HG03460 (cell line): ENCODE data around the gene LBHD1.
"Not testable (repeated sequence)": the region's sequence is repeated elsewhere in the genome, so short reads cannot be mapped to it uniquely, and the experiment has no call there.

Experiments
- ATAC-seq: cut with Tn5 transposase; IDR thresholded peaks from one replicate; pipeline ENCODE4 v1.9.1; 2021; ENCODE audit not compliant: unreplicated experiment

LBHD1 gene

GRCh38 chr11:62671608-62672389 is at the start of gene LBHD1, which contains the start of gene UQCC3:
Gene LBHD1, minus strand, starts transcription at chr11:62672267. Its CDS starts 2,236 bp downstream, at chr11:62670031.
Gene UQCC3, plus strand, starts transcription at chr11:62671673. Its CDS starts 73 bp downstream, at chr11:62671746.
- peak; percentile 67 for ATAC-seq

DNA sequence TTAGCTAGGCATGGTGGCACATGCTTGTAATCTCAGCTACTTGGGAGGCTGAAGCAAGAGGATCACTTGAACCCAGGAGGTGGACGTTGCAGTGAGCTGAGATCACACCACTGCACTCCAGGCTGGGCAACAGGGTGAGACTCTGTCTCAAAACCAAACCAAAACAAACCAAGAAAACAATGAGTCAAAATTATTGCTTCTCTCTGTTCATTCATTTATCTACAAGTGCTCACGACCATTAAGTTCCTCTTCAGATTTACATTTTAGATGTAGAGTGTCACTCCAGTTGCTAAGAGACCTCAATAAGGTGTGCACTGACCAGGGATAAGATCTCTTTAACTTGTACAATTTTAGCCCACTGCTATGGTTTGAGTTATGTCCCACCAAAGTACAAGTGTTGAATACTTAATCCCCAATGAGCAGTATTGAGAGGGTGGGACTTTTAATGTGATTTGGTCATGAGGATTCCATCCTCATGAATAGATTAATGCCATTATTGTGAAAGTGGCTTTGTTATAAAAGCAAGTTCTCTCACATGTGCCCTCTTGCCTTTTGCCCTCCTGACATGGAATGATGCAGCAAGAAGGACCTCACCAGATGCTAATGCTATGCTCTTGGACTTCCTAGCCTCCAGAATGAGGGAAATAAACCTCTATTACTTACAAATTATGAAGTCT is 47.4 kb upstream of the LBHD1 start:
- no peak for ATAC-seq

DNA sequence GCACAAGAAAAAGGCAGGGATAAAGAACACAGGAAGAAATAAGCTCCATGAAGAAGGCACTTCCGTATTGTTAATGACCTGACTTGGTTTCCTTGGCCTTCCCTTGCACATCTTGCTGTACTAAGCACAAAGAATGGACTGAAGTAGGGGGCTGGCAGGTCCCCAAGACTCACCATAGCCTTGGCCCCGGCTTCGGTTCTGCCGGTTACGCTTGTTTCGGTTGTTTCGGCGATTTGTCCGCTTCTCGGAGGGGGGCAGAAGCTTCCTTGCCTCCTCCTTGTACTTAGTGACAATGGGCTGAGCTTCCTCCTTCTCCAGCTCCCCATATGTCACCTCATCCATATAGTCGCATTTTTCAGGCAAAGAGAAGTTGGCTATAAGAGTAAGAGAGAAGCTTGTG is 44.7 kb upstream of the LBHD1 start:
- no peak for ATAC-seq

GRCh38 chr11:62716206-62716605 is 44.1 kb upstream of the LBHD1 start:
- no peak for ATAC-seq

DNA sequence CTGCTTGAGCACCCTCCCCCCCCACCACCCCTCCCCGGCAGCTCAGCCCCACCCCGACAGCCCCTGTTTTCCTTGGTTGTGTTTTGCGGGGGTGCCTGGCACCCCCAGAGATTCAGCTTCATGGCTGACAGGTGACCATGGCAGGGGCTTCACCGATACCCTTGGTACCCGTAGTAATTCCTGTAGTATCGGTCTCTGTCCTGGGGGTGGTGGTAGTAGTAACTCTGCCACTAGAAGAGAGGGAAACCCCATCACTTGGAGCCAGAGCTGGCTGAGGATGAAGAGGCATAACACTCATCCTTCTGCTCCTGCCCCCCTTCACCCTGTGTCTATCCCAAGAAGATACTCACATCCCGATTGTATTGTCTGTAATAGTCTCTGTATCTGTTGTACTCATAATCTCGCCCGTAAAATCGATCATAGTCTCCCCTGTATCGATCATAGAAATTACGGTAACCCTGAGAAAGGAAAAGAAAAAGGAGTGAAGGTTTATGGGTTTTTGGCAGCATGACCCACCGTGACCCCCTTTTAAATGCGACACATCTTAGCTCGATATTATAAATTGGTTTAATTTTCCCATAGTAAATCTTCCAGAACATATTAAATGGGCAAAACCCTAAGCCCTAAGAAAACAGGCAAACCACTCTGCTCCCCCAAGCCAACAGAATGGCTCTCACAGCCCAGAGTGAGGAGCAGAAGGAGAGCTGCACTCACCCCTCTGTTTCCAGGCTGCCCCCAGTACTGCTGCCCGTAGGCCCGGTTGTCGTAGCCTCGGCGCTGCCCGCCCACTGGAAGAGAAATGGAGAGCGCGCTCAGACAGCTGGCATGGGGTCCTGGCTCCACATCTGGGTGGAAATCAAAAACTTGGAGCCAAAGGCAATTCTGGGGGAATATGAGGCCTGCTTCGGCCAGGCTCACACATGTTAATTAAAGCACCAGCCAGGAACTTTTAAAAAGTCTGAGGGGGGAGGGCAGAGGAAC is 43.4 kb upstream of the LBHD1 start:
- ATAC-seq = no peak

DNA sequence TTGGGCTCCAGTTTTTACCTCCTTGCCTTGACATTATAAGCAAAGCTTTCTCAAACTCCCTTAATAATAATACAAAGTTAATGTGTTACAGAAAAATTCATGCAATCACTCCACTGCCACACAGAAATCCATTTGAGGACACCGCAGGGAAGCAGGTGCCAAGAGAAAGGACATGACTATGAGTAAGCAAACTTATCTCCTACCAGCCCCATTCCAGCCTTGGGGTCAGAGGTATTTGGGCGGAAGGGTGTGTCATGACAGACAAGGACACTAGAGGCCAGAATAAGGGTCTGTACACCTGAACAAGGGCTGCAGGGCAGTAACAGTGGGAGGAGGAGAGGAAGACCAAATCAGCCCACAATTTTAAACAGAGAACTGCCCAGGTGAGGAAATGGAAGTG is 41.3 kb upstream of the LBHD1 start:
- ATAC-seq = no peak

GRCh38 chr11:62712861-62713260 is 40.8 kb upstream of the LBHD1 start:
- ATAC-seq = no peak

- no peak for ATAC-seq
Observed at GRCh38 chr11:62712276-62712812, 40.3 kb upstream of the LBHD1 start.

- ATAC-seq = no peak
Observed at GRCh38 chr11:62710001-62710345, 37.9 kb upstream of the LBHD1 start.

DNA sequence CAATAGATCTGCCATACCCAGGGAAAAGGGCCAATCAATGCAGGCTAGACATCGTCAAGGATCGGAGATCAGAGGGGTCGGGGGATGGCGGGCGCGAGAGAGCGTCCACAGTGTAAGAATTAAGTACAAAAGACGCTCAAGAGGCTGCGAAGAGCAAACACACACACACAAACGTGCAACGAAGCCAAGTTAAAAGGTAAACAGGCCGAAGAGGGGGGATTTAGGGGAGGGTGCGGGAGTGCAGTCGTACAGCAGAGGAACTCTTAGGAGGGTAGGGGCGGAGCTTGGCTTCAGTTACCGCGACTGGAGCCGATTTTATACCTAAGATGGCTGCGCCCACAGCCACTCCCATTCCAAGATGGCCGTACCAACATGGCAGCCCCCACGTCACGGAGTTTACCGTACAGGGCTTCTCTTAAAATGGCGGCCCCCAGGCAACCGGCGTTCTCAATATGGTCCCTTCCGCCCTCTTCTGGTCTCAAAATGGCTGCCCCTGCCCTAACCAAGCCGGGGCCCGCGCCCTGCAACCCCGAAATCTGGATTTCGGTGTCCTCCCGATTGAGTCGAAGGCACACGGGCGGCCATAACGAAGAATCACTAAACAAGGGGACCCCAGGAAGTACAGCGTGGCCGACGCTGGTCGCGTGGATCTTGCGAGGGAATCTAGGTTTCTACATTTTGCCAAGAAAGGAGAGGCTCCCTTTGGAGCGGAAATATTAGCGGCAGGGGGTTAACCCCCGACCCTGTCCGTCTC is 37.4 kb upstream of the LBHD1 start:
- ATAC-seq = peak; percentile 67

- peak; percentile 4 for ATAC-seq
Observed at GRCh38 chr11:62708793-62709192, 36.7 kb upstream of the LBHD1 start.

- ATAC-seq = no peak
Observed at GRCh38 chr11:62708392-62708791, 36.3 kb upstream of the LBHD1 start.

GRCh38 chr11:62707277-62707861 is 35.3 kb upstream of the LBHD1 start, which contains the start of the genes BSCL2 and GNG3:
Gene BSCL2, minus strand, starts transcription at chr11:62707424. Its CDS starts 229 bp downstream, at chr11:62707195.
Gene GNG3, plus strand, starts transcription at chr11:62707676. Its CDS starts 620 bp downstream, at chr11:62708296.
- ATAC-seq = no peak

DNA sequence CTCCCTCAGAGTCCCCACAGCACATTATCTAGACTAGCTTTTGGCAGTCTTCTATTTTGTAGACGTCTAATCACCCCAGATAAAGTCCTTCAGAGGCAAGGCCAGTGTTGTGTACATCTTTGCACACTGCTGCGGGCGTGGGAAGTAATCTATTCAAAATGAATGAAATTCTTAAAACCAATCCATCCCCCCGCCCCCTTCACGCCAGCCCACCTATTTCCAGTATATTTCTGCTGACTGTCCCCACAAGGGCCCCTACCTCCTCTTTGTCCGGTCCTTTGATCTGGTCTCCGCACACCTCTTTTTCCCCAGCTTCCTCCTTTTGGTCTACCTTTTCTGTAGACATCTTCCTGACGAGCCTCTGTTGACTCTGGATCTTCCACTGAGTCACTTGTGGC is 34.8 kb upstream of the LBHD1 start:
- ATAC-seq = no peak

DNA sequence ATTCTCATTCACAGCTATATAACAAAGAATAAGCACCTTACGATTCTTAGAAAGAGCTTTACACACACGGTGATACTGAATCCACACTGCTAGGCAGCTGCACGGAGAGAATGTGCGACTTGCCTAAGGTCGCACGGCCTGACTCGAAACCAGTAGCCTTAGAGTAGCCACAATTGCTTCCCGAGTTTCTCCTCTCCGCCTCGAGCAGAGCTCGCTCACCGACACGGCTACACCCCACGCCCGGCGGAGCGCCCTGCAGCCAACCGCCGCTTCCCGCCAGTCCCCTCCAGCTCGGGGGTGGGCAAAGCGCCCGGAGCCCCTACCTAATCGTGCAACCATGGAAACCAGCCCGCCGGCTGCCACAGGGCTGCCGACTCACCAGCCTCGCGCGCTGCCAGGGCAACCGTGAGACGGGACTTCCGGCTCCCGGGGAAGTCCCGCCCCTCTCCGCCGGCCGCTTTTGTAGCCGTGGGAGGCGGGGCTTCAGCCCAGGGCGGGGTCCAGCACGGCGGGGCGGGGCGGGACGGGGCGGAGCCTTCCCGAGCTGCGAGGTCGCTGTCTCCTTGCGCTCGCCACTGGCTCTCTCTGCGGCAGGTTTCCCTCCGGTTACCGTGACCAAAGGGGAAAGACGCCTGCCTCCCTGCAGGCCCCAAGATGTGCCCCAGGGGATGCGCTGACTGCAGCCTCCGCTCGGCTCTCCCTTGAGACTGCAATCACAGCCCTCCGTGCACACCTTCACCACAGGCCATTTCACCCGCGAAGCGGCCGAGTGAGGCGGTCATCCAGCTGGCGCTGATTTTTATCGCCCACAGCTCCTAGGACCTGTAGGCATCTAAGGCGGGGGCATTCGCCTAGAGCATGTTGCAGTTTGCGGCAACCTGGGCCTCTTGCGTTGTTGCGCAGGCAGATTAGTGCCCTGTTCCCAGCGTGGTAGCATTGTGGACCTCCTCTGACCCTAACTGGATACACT is 34.1 kb upstream of the LBHD1 start:
- peak; percentile 50 for ATAC-seq

GRCh38 chr11:62705413-62705812 is 33.3 kb upstream of the LBHD1 start:
- no peak for ATAC-seq

DNA sequence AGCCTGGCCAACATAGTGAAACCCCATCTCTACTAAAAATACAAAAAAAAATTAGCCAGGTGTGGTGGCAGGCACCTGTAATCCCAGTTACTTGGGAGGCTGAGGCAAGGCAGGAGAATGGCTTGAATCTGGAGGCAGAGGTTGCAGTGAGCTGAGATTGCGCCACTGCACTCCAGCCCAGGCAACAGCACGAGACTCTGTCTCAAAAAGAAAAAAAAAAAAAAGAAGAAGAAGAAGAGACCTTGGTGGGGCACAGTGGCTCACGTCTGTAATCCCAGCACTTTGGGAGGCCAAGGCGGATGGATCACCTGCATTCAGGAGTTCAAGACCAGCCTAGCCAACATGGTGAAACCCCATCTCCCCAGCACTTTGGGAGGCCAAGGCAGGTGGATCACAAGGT is 31.9 kb upstream of the LBHD1 start:
- ATAC-seq = not testable (repeated sequence)

DNA sequence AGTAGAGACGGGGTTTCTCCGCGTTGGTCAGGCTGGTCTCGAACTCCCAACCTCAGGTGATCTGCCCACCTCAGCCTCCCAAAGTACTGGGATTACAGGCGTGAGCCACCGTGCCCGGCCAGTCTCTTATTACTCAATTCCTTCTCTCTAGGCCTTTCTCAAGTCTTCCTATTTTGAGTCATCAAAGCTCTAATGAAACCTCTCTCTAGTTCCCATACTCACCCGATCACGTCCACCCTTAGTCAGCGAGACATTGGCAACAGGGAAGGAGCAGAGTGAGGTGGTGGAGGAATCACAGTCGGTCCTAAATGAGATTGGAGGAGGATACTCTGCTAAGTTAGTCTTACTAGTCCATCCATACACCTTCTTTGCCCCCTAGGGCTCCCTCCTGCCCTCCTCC is 30.2 kb upstream of the LBHD1 start:
- no peak for ATAC-seq
